Measurements from ENCODE around the gene P4HTM.

P4HTM gene

DNA sequence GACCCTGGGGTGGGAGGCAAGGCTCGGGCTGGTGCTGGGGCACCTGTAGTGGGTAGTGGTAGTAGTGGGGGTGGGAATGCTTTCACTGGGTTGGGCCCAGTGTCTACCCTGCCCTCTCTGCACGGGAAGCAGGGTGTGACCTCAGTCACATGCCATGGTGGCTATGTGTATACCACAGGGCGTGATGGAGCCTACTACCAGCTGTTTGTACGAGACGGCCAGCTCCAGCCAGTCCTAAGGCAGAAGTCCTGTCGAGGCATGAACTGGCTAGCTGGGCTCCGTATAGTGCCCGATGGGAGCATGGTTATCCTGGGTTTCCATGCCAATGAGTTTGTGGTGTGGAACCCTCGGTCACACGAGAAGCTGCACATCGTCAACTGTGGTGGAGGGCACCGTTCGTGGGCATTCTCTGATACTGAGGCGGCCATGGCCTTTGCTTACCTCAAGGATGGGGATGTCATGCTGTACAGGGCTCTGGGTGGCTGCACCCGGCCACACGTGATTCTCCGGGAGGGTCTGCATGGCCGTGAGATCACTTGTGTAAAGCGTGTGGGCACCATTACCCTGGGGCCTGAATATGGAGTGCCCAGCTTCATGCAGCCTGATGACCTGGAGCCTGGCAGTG, 23.2 kb downstream of the P4HTM start:
- peaks cover 50% of the 10 kb centered on the region for H3K4me1 Mint-ChIP-seq
- H3K36me3 Mint-ChIP-seq: peaks cover 73% of the 10 kb centered on the region
- H3K4me3 Mint-ChIP-seq: no peak overlapping the region
- no peak overlapping the region for H3K27ac Mint-ChIP-seq
- no peaks in the 10 kb centered on the region for H3K9me3 Mint-ChIP-seq
- ATAC-seq: no peak
- DNase-seq (ENCODE audit: low spot score in 2 of 2): no peak

DNA sequence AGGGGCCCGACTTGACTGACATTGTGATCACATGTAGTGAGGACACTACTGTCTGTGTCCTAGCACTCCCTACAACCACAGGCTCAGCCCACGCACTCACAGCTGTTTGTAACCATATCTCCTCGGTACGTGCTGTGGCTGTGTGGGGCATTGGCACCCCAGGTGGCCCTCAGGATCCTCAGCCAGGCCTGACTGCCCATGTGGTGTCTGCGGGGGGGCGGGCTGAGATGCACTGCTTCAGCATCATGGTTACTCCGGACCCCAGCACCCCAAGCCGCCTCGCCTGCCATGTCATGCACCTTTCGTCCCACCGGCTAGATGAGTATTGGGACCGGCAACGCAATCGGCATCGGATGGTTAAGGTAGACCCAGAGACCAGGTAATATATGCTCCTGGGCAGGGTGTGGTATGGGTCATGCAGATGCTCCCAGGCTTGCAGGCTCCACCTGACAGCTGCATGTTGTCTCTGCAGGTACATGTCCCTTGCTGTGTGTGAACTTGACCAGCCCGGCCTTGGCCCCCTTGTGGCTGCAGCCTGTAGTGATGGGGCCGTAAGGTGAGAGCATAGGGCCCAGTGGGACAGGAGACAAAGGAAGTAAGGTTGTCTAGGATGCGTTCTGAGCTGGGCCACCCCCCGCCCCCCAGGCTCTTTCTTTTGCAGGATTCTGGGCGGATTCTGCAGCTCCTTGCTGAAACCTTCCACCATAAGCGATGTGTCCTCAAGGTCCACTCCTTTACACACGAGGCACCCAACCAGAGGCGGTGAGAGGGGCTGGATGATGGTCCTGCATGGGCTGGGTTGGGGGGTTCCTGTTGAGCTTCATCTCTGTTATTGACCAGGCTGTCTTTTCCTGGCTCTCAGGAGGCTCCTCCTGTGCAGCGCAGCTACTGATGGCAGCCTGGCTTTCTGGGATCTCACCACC, 24.0 kb downstream of the P4HTM start:
- H3K9me3 Mint-ChIP-seq: no peaks in the 10 kb centered on the region
- H3K4me3 Mint-ChIP-seq: no peak overlapping the region
- H3K36me3 Mint-ChIP-seq: peaks cover 66% of the 10 kb centered on the region
- peak; percentile 42 for ATAC-seq
- H3K27ac Mint-ChIP-seq: peak overlapping the region; percentile 20
- DNase-seq (ENCODE audit: low spot score in 2 of 2): no peak
- peaks cover 42% of the 10 kb centered on the region for H3K4me1 Mint-ChIP-seq

DNA sequence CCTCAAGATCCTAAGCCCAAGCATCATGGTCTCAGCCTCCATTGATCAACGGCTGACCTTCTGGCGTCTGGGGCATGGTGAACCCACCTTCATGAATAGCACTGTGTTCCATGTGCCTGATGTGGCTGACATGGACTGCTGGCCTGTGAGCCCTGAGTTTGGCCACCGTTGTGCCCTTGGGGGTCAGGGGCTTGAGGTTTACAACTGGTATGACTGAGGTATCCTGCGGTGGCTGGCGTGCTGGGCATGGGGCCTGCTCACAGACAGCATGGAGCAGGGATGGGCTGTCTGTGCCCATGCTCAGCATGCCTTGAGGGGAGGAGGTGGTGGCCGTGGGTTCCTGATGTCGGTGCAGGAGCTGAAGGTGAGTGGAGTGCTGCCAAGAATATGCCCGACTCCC, 25.0 kb downstream of the P4HTM start:
- ATAC-seq: no peak
- Mint-ChIP-seq H3K9me3 (no peaks in the 10 kb centered on the region), H3K27ac (peak overlapping the region; percentile 20), H3K4me3 (no peak overlapping the region), H3K36me3 (peaks cover 56% of the 10 kb centered on the region), H3K4me1 (peaks cover 36% of the 10 kb centered on the region)
- no peak for DNase-seq (ENCODE audit: low spot score in 2 of 2)

DNA sequence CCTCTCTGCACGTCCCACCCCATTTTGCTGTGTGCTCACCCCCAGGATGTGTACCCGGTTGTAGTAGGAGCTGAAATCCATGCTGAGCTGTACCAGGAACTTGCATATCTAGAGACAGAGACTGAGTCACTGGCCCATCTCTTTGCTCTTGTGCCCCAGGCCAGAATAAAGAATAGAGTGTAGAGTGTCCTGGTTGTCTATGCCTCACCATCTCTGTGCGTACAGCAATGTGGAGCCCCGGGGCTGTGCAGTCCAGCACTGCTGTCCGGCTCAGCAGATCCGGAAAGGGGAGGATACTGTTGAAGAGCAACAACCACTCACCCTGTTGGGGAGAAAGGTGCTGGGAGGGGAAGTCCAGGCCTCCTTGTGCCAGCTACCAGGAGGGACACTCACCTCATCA, 25.7 kb downstream of the P4HTM start:
- Mint-ChIP-seq H3K36me3 (peaks cover 55% of the 10 kb centered on the region), H3K27ac (peak overlapping the region; percentile 52), H3K4me1 (peaks cover 36% of the 10 kb centered on the region), H3K9me3 (no peaks in the 10 kb centered on the region), H3K4me3 (no peak overlapping the region)
- ATAC-seq: no peak
- DNase-seq (ENCODE audit: low spot score in 2 of 2): no peak

DNA sequence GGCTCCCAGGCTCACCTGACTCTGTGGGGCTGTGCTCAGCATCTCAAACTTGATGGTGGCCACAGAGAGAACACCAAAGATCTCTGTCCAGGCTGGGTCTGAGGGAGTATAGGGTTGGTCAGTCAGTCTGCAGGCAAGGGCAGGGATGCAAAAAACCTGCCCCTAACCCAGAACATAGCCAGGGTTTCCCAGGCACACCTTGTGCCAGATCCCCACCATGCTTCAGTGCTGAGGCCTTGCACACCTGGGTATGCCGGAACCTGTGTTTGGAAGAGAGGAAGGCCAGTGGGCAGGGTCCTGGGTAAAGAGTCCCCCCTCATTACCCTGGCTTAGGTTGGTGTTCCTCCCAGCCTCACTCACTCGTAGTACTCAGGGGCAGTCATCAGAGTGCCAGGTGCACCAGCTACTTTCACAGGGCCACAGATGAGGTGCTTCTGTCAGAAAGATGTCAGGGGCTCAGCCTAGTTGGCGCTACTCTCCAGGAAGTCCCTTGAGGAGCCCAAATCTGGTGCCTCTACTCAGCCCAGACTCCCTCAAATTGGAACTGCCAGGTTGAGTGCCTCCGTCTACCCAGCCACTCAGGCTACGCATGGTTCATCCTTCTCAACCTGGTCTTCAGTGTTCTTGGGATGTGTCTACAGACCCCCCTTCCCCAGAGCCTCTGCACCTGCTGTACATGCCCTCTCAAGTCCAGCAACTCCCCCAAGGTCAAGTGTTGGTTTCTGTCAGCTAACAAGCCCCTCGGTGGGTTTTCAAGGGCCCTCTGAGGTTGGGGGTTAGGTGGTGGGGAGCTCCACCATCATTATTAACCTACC, 26.6 kb downstream of the P4HTM start:
- Mint-ChIP-seq H3K27ac (peak overlapping the region; percentile 52), H3K4me3 (peak overlapping the region; percentile 95), H3K36me3 (peaks cover 52% of the 10 kb centered on the region), H3K9me3 (no peaks in the 10 kb centered on the region), H3K4me1 (peaks cover 40% of the 10 kb centered on the region)
- DNase-seq (ENCODE audit: low spot score in 2 of 2) (no peak), ATAC-seq (no peak)

DNA sequence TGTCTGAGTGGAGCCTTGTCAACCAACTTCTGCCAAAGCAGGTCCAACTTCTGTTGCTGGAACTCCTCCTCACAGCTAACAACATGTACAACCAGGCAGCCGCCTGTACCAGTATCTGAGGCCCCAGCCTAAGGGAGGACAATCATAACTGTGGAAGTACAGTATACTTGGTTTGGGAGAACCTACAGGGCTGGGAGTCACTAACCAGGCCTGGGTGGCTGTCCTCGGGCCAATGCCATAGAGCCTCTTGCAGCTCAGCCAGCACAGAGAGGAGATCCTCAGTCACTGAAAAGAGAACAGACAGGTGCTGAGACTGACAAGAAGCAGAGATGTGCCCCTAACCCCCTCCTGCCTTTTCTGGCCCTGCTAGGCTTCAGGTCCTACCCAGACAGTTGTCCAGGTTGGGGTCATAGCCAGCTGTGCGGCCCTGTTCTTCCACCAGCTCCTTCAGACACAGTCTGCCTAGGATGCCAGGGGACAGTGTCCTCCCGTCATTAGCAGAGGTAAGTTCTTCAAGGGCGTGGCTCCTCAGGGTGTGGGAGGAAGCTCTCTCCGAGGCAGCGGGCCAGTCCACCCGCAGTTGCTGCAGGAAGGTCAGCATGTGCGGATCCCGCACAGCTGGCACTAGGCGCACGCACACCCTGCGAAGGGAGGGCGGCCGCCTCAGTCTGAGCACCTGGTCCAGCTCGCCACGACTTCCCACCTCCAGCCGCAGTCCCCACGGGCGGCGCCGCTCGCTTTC, 27.4 kb downstream of the P4HTM start:
- Mint-ChIP-seq H3K27ac (peak overlapping the region; percentile 85), H3K4me1 (peaks cover 34% of the 10 kb centered on the region), H3K36me3 (peaks cover 51% of the 10 kb centered on the region), H3K4me3 (peak overlapping the region; percentile 95), H3K9me3 (no peaks in the 10 kb centered on the region)
- ATAC-seq (no peak), DNase-seq (ENCODE audit: low spot score in 2 of 2) (no peak)

DNA sequence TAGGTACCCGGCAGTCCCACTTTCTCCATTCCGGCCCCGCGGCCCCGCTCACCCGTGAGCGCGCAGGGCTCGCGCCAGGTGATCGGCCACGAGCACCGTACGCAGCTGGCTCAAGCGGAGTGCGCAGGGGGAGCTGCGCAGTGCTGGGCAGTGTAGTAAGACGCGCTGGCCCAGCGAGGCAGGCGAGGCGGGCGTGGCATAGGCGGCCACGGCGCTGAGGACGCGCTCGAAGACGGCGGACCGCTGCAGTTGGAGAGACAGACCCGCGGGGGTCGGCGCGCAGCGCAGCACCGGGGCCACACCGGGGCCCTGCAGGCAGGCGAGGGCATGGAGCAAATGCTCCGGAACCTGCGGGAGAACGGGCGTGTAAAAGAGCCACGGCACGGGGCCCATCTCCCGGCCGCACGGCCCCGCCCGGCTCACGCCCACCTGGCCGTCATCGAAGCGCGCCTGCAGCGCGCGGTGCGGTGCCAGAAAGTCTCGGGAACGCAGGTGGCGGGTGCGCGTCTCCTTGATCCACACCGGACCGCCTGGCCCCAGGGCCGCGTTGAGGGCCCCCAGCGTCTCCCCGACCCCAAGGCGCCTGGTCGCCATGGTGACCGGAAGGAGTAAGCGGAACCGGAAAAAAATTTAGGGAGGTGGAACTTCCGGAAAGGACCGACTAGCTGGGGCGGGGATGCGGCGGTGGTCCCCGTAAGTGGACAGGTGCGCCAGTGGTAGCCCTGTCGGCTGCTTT, 28.1 kb downstream of the P4HTM start, which contains the start of gene DALRD3:
DALRD3 (minus strand) TSS at position 610 of the 736 bp plus-strand sequence; CDS start at position 594, 16 bp downstream.
- Mint-ChIP-seq H3K4me3 (peak within 1 kb of the TSS; percentile 95), H3K9me3 (no peaks in the 10 kb centered on the region), H3K36me3 (peaks cover 51% of the 10 kb centered on the region), H3K4me1 (peaks cover 35% of the 10 kb centered on the region), H3K27ac (peak within 1 kb of the TSS; percentile 85)
- peak; percentile 29 for ATAC-seq
- peak; percentile 61 to 88 for DNase-seq (ENCODE audit: low spot score in 2 of 2)

DNA sequence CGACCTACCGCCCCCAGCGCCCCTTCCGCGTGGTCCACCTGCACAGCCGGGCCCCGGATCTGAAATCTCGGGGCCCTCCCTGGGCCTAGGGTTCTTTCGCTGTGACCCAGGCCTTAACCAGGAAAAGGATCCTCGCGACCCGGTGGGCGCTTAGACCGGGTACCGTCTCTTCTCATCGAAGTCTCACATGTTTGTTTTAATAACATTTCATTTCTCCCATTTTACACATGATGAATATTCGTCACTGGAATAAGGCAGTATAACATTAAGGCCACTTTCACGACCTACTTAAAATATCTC, 28.6 kb downstream of the P4HTM start:
- Mint-ChIP-seq H3K27ac (peak overlapping the region; percentile 85), H3K4me1 (peaks cover 38% of the 10 kb centered on the region), H3K9me3 (no peaks in the 10 kb centered on the region), H3K4me3 (peak overlapping the region; percentile 95), H3K36me3 (peaks cover 55% of the 10 kb centered on the region)
- no peak for ATAC-seq
- no peak for DNase-seq (ENCODE audit: low spot score in 2 of 2)

DNA sequence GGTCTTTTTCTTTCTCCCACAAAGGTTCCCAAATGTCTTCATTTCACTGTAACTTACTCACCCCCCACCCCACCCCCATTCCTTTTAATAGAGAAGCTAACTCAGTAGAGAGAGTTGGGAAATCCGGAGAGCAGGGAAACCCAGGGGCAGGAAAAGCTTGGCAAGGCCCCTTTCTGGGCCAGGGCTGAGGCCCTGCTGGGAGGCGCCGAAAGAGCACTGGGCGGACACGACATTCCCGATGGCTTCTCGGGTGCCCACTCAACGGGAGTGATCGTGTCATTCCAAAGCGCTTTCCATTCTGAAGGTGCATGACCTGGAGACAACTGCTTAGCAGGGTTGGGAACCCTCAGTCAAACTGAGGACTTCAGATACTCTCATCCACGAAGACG, 29.9 kb downstream of the P4HTM start:
- peak overlapping the region; percentile 95 for H3K4me3 Mint-ChIP-seq
- peak overlapping the region; percentile 98 for H3K27ac Mint-ChIP-seq
- DNase-seq (ENCODE audit: low spot score in 2 of 2) (no peak), ATAC-seq (no peak)
- peaks cover 55% of the 10 kb centered on the region for H3K36me3 Mint-ChIP-seq
- peaks cover 44% of the 10 kb centered on the region for H3K4me1 Mint-ChIP-seq
- H3K9me3 Mint-ChIP-seq: no peaks in the 10 kb centered on the region

DNA sequence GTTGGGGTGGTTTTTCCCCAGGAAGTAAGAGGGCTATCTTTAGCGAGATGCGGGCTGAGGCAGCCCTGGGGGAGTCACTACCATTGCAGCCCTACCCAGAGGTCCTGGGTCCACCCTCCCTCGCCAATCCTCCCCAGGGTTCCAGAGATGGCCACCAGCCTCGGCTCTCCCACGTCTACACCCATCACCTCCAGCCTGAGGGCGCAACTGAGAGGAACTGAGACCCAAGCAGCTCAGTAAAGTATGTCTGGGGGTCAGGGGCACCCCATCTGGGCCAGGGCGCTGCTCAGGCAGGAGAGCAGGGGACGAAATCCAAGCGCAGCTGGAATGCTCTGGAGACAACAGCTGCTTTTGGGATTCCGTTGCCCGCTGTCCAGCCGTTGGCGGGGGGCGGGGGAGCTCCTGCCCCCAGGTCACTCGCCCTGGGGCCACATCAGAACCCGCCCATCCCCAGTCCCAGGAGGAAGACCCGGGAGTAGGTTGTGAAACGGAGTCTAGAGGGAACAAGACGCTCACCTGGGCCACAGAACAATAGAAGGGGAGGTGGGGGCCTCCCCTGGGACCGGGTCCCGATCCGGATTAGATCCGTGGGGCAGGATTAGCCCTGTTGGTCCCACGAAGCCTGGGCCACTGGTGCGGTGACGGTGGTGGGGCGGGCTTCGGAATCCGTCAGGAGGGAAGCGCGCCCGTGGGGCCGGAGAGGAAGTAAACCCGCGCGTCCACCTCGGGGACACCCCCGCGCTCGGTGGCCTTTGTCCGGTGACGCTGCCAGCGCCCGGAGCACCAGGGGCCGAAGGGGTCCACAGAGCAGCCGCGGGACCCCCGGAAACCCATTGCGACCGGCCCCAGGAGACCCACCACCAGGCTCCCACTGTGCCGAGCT, 30.5 kb downstream of the P4HTM start:
- peak in 1 of 2 donors; percentile 72 for DNase-seq (ENCODE audit: low spot score in 2 of 2)

DNA sequence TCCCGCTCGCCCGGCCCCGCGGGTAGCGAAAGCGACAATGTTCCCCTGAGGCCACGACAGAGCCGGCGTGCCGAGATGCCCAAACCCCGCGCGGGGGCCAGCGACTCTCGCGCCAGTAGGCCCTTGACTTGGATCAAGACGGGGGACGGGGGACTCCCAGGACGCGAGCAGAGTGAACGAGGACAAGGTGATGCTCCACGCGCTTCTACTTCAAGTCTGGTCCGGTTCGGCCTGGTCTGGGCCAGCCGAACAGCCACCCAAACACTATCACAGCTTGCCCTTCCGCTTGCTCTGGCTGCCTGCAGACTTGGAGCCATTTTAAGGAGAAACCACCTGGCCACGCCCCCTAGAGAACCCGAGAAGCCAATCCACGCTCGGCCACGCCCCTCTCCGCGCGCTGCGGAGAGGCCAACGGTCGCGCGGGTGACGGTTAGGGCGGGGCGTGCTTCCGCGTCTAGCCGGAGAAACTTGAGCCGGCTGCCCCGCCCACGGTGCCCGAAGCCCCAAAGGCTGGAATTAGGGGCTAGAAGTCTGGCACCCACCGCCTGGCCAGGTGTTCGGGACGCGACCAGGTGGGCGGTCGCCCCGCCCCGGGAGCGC, 31.3 kb downstream of the P4HTM start:
- peak; percentile 96 to 99 for DNase-seq (ENCODE audit: low spot score in 2 of 2)
- Mint-ChIP-seq H3K36me3 (peaks cover 58% of the 10 kb centered on the region), H3K27ac (peak overlapping the region; percentile 98), H3K9me3 (no peaks in the 10 kb centered on the region), H3K4me3 (peak overlapping the region; percentile 95), H3K4me1 (peaks cover 51% of the 10 kb centered on the region)
- ATAC-seq: peak; percentile 78

More for the DNA sequence above, 30.5 kb downstream of the P4HTM start:
- Mint-ChIP-seq H3K27ac (peak overlapping the region; percentile 98), H3K4me1 (peaks cover 45% of the 10 kb centered on the region), H3K36me3 (peaks cover 55% of the 10 kb centered on the region), H3K9me3 (no peaks in the 10 kb centered on the region), H3K4me3 (peak overlapping the region; percentile 95)
- no peak for ATAC-seq

DNA sequence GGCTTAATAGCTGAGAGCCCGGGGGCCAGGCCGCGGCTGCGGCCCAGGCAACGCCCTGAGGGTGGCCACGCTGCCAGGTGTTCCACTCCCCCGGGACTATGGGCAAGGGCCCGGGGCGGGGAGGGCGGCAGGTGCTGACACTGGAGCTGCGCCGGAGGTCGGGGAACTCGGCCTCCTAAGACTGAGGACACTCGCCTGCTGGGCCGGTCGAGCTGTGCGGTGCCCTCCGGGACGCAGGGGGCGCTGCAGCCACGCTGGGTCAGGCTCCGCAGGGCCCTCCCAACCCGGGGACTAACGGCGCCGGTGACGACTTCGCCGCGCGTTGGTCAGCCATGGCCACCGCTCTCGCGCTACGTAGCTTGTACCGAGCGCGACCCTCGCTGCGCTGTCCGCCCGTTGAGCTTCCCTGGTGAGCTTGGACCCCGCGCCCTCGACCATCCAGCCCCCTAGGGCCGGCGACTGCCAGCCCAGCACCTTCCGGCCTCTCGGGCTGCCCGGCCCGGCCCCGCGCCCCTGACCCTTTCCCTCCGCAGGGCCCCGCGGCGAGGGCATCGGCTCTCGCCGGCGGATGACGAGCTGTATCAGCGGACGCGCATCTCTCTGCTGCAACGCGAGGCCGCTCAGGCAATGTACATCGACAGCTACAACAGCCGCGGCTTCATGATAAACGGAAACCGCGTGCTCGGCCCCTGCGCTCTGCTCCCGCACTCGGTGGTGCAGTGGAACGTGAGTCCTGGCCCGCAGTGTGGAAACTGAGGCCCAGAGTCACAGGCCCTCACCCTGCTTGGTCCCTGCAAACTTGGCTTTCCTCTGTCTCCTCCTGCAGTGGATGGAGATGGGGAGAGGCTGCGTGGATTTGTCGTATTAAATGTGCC, 32.0 kb downstream of the P4HTM start, which contains the start of gene NDUFAF3:
NDUFAF3 (plus strand) TSS at position 309 of the 875 bp plus-strand sequence; CDS start at position 333, 24 bp downstream.
- Mint-ChIP-seq H3K36me3 (peaks cover 65% of the 10 kb centered on the region), H3K4me3 (peak within 1 kb of the TSS; percentile 95), H3K9me3 (no peaks in the 10 kb centered on the region), H3K4me1 (peaks cover 54% of the 10 kb centered on the region), H3K27ac (peak within 1 kb of the TSS; percentile 98)
- peak; percentile 87 for ATAC-seq
- peak; percentile 97 to 98 for DNase-seq (ENCODE audit: low spot score in 2 of 2)

Measured in stimulated activated effector memory CD8-positive, alpha-beta T cell treated with anti-CD3 and anti-CD28 coated beads, Interleukin-12 subunit alpha, Interleukin-12 subunit beta, amount 100 ng/mL, for 72 hours (primary cell).